ENCODE results near the gene ADAMTSL5. TPM values are rescaled to one million over a fixed set of nuclear protein-coding genes. Genes with fewer than 3 reads are reported as not detected.

The ADAMTSL5 gene
- total and polyA plus RNA-seq, 2 of the 13 experiments (the other 11 are each of a cell fraction or from before 2014, with no cell fraction given): 0.60 to 2.7 TPM

DNA sequence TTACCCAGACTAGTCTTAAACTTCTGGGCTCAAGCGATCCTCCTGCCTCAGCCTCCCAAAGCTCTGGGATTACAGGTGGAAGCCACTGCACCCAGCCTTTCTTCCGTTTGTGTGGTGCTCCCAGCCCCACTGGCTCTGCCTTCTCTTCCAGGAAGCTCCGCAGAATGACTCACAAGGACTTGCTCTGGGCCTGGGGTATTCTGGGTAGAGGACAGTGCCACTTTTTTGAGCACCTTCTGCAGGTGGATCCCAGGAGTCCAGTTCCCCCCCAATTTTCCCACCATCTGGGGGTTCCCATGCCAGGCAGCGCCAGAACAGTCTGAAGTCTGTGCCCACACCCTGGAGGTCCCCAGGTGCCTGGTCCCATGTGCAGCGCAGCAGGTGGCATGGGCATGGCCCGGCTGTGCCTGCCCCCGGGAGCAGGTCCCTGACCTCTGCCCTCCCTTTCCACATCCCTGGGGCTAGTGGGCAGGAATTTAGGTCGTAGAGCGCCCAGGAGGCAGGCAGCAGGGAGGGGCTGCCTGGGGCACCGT lies 20.3 kb downstream of the ADAMTSL5 start (continued):
- 0 out of 2 replicates have a peak, but pooled peaks have one; percentile 38 for TF ChIP-seq DZIP1 (CRISPR knock-in tag; IDR thresholded peaks at IDR 0.05)
- no peak for TF ChIP-seq ZNF296 (CRISPR knock-in tag; conservative IDR thresholded peaks at IDR 0.05)
- TF ChIP-seq TAF15 (IDR thresholded peaks at IDR 0.05; ENCODE audit: low read depth, low read length, poor library complexity, severe bottlenecking): no peak
- TF ChIP-seq, protein P1, sequence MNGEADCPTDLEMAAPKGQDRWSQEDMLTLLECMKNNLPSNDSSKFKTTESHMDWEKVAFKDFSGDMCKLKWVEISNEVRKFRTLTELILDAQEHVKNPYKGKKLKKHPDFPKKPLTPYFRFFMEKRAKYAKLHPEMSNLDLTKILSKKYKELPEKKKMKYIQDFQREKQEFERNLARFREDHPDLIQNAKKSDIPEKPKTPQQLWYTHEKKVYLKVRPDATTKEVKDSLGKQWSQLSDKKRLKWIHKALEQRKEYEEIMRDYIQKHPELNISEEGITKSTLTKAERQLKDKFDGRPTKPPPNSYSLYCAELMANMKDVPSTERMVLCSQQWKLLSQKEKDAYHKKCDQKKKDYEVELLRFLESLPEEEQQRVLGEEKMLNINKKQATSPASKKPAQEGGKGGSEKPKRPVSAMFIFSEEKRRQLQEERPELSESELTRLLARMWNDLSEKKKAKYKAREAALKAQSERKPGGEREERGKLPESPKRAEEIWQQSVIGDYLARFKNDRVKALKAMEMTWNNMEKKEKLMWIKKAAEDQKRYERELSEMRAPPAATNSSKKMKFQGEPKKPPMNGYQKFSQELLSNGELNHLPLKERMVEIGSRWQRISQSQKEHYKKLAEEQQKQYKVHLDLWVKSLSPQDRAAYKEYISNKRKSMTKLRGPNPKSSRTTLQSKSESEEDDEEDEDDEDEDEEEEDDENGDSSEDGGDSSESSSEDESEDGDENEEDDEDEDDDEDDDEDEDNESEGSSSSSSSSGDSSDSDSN (CRISPR knock-in tag; IDR thresholded peaks at IDR 0.05): peak; percentile 51; the same call in 1 of the 2 replicates
- TF ChIP-seq GABPA (IDR thresholded peaks at IDR 0.05; ENCODE audit: low read depth, low read length): no peak
- TF ChIP-seq GABPA (CRISPR knock-in tag; IDR thresholded peaks at IDR 0.05; ENCODE audit: low read depth): 0 out of 2 replicates have a peak, but pooled peaks have one; percentile 9
- TF ChIP-seq ZSCAN25 (CRISPR knock-in tag; IDR thresholded peaks at IDR 0.05): no peak
- TF ChIP-seq RBM39 (IDR thresholded peaks at IDR 0.05; ENCODE audit: low read depth, low read length, poor library complexity, severe bottlenecking): no peak
- no peak for TF ChIP-seq RXRB (CRISPR knock-in tag; IDR thresholded peaks at IDR 0.05; ENCODE audit: borderline replicate concordance)
- TF ChIP-seq ZNF598 (CRISPR knock-in tag; IDR thresholded peaks at IDR 0.05; ENCODE audit: borderline replicate concordance): no peak
- TF ChIP-seq, protein P2, sequence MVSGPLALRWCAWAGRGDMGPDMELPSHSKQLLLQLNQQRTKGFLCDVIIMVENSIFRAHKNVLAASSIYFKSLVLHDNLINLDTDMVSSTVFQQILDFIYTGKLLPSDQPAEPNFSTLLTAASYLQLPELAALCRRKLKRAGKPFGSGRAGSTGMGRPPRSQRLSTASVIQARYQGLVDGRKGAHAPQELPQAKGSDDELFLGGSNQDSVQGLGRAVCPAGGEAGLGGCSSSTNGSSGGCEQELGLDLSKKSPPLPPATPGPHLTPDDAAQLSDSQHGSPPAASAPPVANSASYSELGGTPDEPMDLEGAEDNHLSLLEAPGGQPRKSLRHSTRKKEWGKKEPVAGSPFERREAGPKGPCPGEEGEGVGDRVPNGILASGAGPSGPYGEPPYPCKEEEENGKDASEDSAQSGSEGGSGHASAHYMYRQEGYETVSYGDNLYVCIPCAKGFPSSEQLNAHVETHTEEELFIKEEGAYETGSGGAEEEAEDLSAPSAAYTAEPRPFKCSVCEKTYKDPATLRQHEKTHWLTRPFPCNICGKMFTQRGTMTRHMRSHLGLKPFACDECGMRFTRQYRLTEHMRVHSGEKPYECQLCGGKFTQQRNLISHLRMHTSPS (CRISPR knock-in tag; IDR thresholded peaks at IDR 0.05; ENCODE audit: low read depth): peak; percentile 99
- no peak for TF ChIP-seq NFE2 (CRISPR knock-in tag; IDR thresholded peaks at IDR 0.05)
- TF ChIP-seq ELF1 (CRISPR knock-in tag; IDR thresholded peaks at IDR 0.05): 0 out of 2 replicates have a peak, but pooled peaks have one; percentile 40
- no peak for TF ChIP-seq MED13 (CRISPR knock-in tag; IDR thresholded peaks at IDR 0.05)
- TF ChIP-seq FOSL2 (CRISPR knock-in tag; IDR thresholded peaks at IDR 0.05): peak; percentile 87
- TF ChIP-seq ZBTB37 (CRISPR knock-in tag; IDR thresholded peaks at IDR 0.05): no peak
- 0 out of 2 replicates have a peak, but pooled peaks have one; percentile 26 for TF ChIP-seq ZFP41 (CRISPR knock-in tag; IDR thresholded peaks at IDR 0.05; ENCODE audit: borderline replicate concordance)
- no peak; the same call in 1 of the 2 replicates for TF ChIP-seq CHD4 (IDR thresholded peaks at IDR 0.05; ENCODE audit: borderline replicate concordance, low read length)
- TF ChIP-seq ZFP1 (CRISPR knock-in tag; IDR thresholded peaks at IDR 0.05): no peak
- TF ChIP-seq CBX1 (IDR thresholded peaks at IDR 0.05; ENCODE audit: low read depth): no peak

Data from HepG2 (cell line).